ENCODE results near the gene MEP1B.

MEP1B gene

DNA sequence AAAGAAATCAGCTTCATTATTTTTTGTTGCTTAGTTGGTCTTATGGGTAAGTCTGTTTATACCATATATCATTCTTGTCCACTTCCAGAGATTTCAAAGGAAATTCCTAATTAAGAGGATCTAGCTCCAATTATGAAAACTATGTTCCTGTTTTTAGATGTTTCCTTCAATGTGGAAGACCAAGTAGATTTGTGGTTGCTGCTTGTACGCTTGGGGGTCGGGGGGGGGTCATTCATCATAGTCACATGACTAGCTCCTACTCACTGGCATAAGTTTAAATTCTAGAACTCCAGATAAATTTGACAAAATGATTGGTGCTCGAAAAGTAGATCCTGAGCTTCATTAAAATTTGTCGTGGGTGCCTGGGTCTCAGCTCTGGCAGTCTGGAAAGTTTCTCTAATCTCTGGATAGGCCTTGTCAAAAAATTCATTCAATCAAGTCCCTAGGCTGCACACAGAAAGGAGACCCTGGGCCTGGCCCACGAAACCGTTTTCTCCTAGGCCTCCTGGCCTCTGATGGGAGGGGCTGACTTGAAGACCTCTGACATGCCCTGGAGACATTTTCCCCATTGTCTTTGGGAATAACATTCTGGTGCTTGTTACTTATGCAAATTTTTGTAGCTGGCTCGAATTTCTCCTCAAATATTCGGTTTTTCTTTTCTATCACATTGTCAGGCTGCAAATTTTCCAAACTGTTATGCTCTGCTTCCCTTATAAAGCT lies 62.5 kb downstream of the MEP1B start:
- Histone ChIP-seq H3K4me1 (ENCODE audit: control insufficient read depth, insufficient read depth, low read length) (no peaks in the 10 kb centered on the region), H3K27me3 (ENCODE audit: control insufficient read depth, insufficient read depth, low read length) (no peaks in the 10 kb centered on the region), H3K9ac (ENCODE audit: low read depth, low read length) (no peak overlapping the region), H3K4me3 (ENCODE audit: low read depth, low read length) (no peak overlapping the region), H3K9me3 (ENCODE audit: control insufficient read depth, insufficient read depth, low read length) (no peaks in the 10 kb centered on the region), H3K36me3 (ENCODE audit: control insufficient read depth, insufficient read depth, low read length) (no peaks in the 10 kb centered on the region)

DNA sequence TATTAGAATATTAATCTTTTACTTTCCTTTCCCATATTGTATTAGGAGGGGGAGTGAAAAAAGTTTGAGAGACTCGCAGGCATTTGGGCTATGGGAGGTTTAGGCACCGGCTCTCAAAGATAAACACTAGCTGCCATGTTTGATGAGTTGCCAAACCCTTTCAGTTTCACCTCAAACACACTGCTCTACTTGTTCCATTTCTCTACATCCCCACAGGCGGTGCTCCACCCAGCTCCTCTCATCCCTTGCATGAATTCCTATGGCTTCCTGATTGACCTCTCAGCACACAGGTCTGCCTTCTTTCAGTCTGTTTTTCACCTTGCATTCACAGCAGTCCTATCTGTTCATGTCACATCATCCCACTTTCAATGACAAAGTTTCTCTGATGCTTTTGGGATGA lies 65.7 kb downstream of the MEP1B start:
- H3K9me3 ChIP-seq (ENCODE audit: control insufficient read depth, insufficient read depth, low read length), result no peaks in the 10 kb centered on the region
- H3K4me1 ChIP-seq (ENCODE audit: control insufficient read depth, insufficient read depth, low read length), result no peaks in the 10 kb centered on the region
- H3K36me3 ChIP-seq (ENCODE audit: control insufficient read depth, insufficient read depth, low read length), result no peaks in the 10 kb centered on the region
- no peaks in the 10 kb centered on the region for H3K27me3 ChIP-seq (ENCODE audit: control insufficient read depth, insufficient read depth, low read length)
- H3K9ac ChIP-seq (ENCODE audit: low read depth, low read length), result no peak overlapping the region
- no peak overlapping the region for H3K4me3 ChIP-seq (ENCODE audit: low read depth, low read length)

DNA sequence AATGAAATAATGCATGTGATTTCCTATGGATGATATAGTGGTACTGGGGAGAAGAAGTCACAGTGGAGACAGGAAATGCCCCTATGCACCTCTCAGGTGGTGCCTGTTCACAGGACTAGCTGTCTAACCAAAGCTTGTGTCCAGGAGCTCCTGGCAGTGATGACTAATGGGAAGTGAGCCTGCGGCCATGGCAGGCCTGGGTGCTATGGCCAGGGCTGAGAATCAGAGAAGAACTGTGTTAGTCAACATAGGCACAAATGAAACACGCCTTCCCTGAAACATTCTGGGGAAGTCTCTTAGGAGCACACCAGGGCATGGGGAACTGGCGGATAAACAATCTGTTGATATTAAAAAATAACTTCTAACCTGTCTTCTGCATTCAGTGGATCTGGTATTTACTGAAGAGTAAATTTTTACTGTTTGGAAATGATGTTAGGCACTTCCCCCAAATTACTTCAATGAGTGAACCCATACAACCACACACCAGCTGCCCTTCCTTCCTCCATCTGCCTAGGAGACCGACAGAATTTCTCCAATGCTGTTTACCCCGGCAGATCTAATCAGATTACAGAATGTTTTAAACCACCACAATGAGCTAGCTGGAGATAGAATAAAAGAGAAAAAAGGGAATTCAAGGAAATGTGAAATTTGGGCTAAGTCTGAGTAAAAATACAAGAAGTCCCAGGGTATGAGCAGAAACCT lies 67.4 kb downstream of the MEP1B start:
- Histone ChIP-seq H3K9ac (ENCODE audit: low read depth, low read length) (no peak overlapping the region), H3K9me3 (ENCODE audit: control insufficient read depth, insufficient read depth, low read length) (no peaks in the 10 kb centered on the region), H3K4me1 (ENCODE audit: control insufficient read depth, insufficient read depth, low read length) (no peaks in the 10 kb centered on the region), H3K27me3 (ENCODE audit: control insufficient read depth, insufficient read depth, low read length) (no peaks in the 10 kb centered on the region), H3K36me3 (ENCODE audit: control insufficient read depth, insufficient read depth, low read length) (no peaks in the 10 kb centered on the region), H3K4me3 (ENCODE audit: low read depth, low read length) (no peak overlapping the region)

DNA sequence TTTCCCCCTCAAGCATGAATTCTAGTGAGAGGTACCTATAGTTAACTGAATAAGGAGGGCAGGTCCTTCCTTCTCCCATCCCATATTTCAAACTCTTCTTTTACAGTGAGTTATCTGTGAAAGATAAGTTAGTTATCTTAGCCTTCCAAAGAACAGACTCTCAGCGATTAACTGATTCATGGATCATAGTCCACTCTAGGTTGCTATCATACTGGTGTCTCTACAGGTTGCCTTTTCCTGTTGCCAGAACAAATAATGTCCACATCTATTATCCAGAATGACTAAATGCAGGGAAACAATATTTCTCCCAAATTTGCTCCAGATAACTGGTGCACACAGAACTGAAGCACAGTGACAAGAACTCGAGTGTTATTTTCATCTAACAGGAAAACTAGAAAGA lies 68.3 kb downstream of the MEP1B start:
- Histone ChIP-seq H3K36me3 (ENCODE audit: control insufficient read depth, insufficient read depth, low read length) (no peaks in the 10 kb centered on the region), H3K9me3 (ENCODE audit: control insufficient read depth, insufficient read depth, low read length) (no peaks in the 10 kb centered on the region), H3K9ac (ENCODE audit: low read depth, low read length) (no peak overlapping the region), H3K4me1 (ENCODE audit: control insufficient read depth, insufficient read depth, low read length) (no peaks in the 10 kb centered on the region), H3K4me3 (ENCODE audit: low read depth, low read length) (no peak overlapping the region), H3K27me3 (ENCODE audit: control insufficient read depth, insufficient read depth, low read length) (no peaks in the 10 kb centered on the region)

DNA sequence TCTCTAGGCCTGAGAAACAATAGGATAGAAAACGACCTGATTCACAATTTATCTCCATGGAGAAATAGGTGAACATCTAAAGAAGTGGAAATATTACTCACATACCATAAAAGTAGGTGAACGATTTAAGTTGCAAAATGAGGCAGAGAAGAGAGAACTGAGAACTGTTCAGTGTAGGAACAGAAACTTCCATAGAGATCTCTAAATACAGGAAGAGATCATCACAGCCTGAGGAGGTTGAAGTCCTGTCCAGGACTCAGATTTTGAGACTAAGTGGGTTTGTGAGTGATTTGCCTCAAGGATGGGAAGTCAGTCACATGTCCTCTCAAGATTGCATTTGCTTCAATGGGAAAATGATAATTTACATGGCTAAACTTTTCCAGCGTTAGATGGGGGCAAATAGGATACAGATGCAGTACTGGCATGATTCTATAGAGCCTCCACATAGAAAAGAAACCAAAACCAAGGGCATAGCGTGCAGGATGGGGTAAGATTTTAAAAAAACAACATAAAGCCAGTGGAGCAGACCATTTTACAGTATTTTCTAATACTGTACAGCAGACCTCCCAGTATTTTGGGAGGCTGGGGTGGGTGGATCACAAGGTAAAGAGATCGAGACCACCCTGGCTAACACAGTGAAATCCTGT lies 68.8 kb downstream of the MEP1B start:
- Histone ChIP-seq H3K9me3 (ENCODE audit: control insufficient read depth, insufficient read depth, low read length) (no peaks in the 10 kb centered on the region), H3K4me3 (ENCODE audit: low read depth, low read length) (no peak overlapping the region), H3K36me3 (ENCODE audit: control insufficient read depth, insufficient read depth, low read length) (no peaks in the 10 kb centered on the region), H3K4me1 (ENCODE audit: control insufficient read depth, insufficient read depth, low read length) (no peaks in the 10 kb centered on the region), H3K27me3 (ENCODE audit: control insufficient read depth, insufficient read depth, low read length) (no peaks in the 10 kb centered on the region), H3K9ac (ENCODE audit: low read depth, low read length) (no peak overlapping the region)

DNA sequence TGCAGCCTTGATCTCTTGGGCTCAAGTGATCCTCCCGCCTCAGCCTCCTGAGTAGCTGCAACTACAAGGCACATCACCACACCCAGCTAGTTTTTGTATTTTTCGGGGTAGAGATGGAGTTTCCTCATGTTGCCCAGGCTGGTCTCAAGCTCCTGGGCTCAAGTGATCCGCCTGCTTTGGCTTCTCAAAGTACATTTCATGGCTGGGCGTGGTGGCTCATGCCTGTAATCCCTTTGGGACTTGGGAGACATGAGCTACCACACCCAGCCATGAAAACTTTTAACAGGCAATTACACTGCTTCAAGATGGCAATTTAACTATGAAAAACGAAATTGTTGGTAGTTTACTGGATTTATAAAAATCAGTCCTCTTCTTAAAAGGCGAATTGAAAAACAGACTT lies 69.7 kb downstream of the MEP1B start:
- H3K4me1 ChIP-seq (ENCODE audit: control insufficient read depth, insufficient read depth, low read length), result no peaks in the 10 kb centered on the region
- no peaks in the 10 kb centered on the region for H3K27me3 ChIP-seq (ENCODE audit: control insufficient read depth, insufficient read depth, low read length)
- no peak overlapping the region for H3K4me3 ChIP-seq (ENCODE audit: low read depth, low read length)
- no peak overlapping the region for H3K9ac ChIP-seq (ENCODE audit: low read depth, low read length)
- no peaks in the 10 kb centered on the region for H3K9me3 ChIP-seq (ENCODE audit: control insufficient read depth, insufficient read depth, low read length)
- H3K36me3 ChIP-seq (ENCODE audit: control insufficient read depth, insufficient read depth, low read length), result no peaks in the 10 kb centered on the region

DNA sequence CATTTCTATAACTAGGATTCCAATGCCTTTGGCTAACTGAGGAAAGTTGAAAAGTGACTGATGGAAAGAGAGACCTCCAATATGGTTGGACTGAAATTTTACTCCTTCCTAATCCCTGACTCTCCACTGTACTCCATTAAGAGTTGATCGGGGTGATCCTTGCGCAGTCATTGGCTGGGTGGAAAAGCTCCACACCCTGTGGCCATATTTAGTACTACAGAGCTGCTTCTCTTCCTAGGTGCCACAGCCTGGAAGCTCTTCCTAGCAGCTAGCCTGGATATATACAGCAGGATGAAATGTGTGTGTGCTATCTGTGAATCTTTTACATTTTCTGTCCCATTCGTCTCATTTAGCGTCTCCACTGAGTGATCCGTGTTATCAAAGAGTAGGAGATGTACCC lies 71.2 kb downstream of the MEP1B start:
- H3K36me3 ChIP-seq (ENCODE audit: control insufficient read depth, insufficient read depth, low read length), result no peaks in the 10 kb centered on the region
- no peaks in the 10 kb centered on the region for H3K27me3 ChIP-seq (ENCODE audit: control insufficient read depth, insufficient read depth, low read length)
- H3K4me3 ChIP-seq (ENCODE audit: low read depth, low read length), result no peak overlapping the region
- no peak overlapping the region for H3K9ac ChIP-seq (ENCODE audit: low read depth, low read length)
- H3K9me3 ChIP-seq (ENCODE audit: control insufficient read depth, insufficient read depth, low read length), result no peaks in the 10 kb centered on the region
- H3K4me1 ChIP-seq (ENCODE audit: control insufficient read depth, insufficient read depth, low read length), result no peaks in the 10 kb centered on the region

DNA sequence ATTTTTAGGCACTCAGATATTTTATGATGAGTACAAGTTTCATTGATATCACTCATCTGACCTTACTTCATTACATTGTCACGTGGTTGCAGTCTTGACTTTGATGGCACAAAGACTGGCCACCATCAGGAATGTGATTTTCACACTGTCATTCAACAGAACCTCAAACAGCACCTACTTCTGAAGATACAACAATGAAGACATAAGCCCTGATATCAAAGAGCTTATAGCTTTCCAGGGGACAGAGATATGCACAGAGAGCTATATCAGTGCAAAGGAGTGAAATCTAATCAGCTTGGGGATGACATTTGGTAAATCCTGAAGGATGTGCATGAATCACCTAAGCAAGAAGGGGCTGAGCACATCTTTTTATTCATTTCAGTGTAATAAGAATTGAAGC lies 72.3 kb downstream of the MEP1B start:
- Histone ChIP-seq H3K9ac (ENCODE audit: low read depth, low read length) (no peak overlapping the region), H3K36me3 (ENCODE audit: control insufficient read depth, insufficient read depth, low read length) (no peaks in the 10 kb centered on the region), H3K4me1 (ENCODE audit: control insufficient read depth, insufficient read depth, low read length) (no peaks in the 10 kb centered on the region), H3K9me3 (ENCODE audit: control insufficient read depth, insufficient read depth, low read length) (no peaks in the 10 kb centered on the region), H3K27me3 (ENCODE audit: control insufficient read depth, insufficient read depth, low read length) (no peaks in the 10 kb centered on the region), H3K4me3 (ENCODE audit: low read depth, low read length) (no peak overlapping the region)

DNA sequence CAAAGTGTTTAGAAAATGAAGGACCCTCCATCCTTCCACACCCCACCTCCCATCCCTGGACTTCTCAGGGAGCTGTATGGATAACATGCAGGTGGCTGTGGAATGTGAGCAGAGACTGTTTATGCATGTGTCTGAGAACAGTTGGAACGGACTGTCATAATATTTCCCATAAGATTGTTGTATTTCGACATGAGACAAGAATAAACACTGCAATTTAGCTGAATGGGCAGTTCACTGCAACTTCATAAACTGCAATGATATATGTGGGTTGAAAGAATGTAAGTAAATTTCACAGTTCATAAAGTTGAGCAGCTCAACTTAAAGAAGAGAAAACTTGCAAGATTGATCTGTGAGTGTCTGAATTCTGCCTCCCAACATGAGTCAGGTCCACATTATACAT lies 74.6 kb downstream of the MEP1B start:
- no peak overlapping the region for H3K9ac ChIP-seq (ENCODE audit: low read depth, low read length)
- H3K27me3 ChIP-seq (ENCODE audit: control insufficient read depth, insufficient read depth, low read length), result no peaks in the 10 kb centered on the region
- no peak overlapping the region for H3K4me3 ChIP-seq (ENCODE audit: low read depth, low read length)
- H3K9me3 ChIP-seq (ENCODE audit: control insufficient read depth, insufficient read depth, low read length), result no peaks in the 10 kb centered on the region
- H3K4me1 ChIP-seq (ENCODE audit: control insufficient read depth, insufficient read depth, low read length), result no peaks in the 10 kb centered on the region
- no peaks in the 10 kb centered on the region for H3K36me3 ChIP-seq (ENCODE audit: control insufficient read depth, insufficient read depth, low read length)

DNA sequence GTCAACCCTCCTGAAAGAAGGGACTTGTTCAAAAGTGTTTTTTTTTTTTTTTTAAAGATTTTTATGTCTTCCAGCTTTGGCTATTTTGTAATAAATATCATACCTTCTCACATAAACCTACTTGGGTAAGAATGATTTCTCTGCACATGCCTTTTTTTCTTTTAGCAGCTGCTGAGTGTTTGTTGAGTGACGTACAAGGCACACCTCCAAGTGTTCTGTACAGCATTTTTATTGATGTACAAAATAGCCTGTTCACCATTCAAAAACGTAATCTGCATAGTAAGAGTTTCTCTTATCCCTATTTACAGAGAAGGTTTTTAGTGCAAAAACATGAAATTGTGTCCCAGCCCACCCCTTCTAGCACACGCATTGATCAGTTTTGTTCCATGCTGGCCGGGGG lies 77.6 kb downstream of the MEP1B start:
- no peak overlapping the region for H3K9ac ChIP-seq (ENCODE audit: low read depth, low read length)
- no peak overlapping the region for H3K4me3 ChIP-seq (ENCODE audit: low read depth, low read length)
- peaks cover 3% of the 10 kb centered on the region for H3K4me1 ChIP-seq (ENCODE audit: control insufficient read depth, insufficient read depth, low read length)
- H3K9me3 ChIP-seq (ENCODE audit: control insufficient read depth, insufficient read depth, low read length), result no peaks in the 10 kb centered on the region
- H3K36me3 ChIP-seq (ENCODE audit: control insufficient read depth, insufficient read depth, low read length), result no peaks in the 10 kb centered on the region
- H3K27me3 ChIP-seq (ENCODE audit: control insufficient read depth, insufficient read depth, low read length), result no peaks in the 10 kb centered on the region
